ENCODE measurements around the gene ARL15.

GRCh38 chr5:54243483-54244080, 66.8 kb downstream of the ARL15 start:
- TF ChIP-seq, protein P1, sequence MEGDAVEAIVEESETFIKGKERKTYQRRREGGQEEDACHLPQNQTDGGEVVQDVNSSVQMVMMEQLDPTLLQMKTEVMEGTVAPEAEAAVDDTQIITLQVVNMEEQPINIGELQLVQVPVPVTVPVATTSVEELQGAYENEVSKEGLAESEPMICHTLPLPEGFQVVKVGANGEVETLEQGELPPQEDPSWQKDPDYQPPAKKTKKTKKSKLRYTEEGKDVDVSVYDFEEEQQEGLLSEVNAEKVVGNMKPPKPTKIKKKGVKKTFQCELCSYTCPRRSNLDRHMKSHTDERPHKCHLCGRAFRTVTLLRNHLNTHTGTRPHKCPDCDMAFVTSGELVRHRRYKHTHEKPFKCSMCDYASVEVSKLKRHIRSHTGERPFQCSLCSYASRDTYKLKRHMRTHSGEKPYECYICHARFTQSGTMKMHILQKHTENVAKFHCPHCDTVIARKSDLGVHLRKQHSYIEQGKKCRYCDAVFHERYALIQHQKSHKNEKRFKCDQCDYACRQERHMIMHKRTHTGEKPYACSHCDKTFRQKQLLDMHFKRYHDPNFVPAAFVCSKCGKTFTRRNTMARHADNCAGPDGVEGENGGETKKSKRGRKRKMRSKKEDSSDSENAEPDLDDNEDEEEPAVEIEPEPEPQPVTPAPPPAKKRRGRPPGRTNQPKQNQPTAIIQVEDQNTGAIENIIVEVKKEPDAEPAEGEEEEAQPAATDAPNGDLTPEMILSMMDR (IDR thresholded peaks at IDR 0.05; ENCODE audit: low read depth, low read length): peak; percentile 65
- no peak for TF ChIP-seq EZH2phosphoT487 (IDR thresholded peaks at IDR 0.05; ENCODE audit: low read depth)

All from OCI-LY3 (cell line).